Erythroblast (primary cell): Measurements from ENCODE around the gene CHST12.

Source experiments
- GATA1 ChIP-seq: IDR thresholded peaks from 2 replicates; pipeline ENCODE4 v1.6.1; 2011; ENCODE audit warnings: low read depth, mild to moderate bottlenecking, control low read depth, low read length, moderate library complexity
- POLR2A ChIP-seq: IDR thresholded peaks from 2 replicates; pipeline ENCODE4 v1.6.1; 2011; ENCODE audit warnings: mild to moderate bottlenecking, low read length

GRCh38 chr7:2387897-2388636 is 15.3 kb upstream of the CHST12 start:
- TF ChIP-seq POLR2A: no peak
- TF ChIP-seq GATA1: no peak
